ENCODE data around the gene PDE4D.

- no peak for TF ChIP-seq POLR2AphosphoS2 (IDR thresholded peaks at IDR 0.05; ENCODE audit: low read depth, low read length)
- TF ChIP-seq, protein P1, sequence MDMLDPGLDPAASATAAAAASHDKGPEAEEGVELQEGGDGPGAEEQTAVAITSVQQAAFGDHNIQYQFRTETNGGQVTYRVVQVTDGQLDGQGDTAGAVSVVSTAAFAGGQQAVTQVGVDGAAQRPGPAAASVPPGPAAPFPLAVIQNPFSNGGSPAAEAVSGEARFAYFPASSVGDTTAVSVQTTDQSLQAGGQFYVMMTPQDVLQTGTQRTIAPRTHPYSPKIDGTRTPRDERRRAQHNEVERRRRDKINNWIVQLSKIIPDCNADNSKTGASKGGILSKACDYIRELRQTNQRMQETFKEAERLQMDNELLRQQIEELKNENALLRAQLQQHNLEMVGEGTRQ (IDR thresholded peaks at IDR 0.05; ENCODE audit: borderline replicate concordance, low read depth, low read length): no peak
- no peak for TF ChIP-seq CBFB (IDR thresholded peaks at IDR 0.05; ENCODE audit: low read depth)
- TF ChIP-seq REST (IDR thresholded peaks at IDR 0.05; ENCODE audit: low read depth, low read length): no peak
- TF ChIP-seq YY1 (IDR thresholded peaks at IDR 0.05; ENCODE audit: low read depth, low read length): no peak
- TF ChIP-seq POLR2A (IDR thresholded peaks at IDR 0.05; ENCODE audit: low read depth, low read length): no peak
- TF ChIP-seq EZH2 (IDR thresholded peaks at IDR 0.05; ENCODE audit: borderline replicate concordance, control insufficient read depth, low read depth, low read length): no peak
- TF ChIP-seq, protein P2, sequence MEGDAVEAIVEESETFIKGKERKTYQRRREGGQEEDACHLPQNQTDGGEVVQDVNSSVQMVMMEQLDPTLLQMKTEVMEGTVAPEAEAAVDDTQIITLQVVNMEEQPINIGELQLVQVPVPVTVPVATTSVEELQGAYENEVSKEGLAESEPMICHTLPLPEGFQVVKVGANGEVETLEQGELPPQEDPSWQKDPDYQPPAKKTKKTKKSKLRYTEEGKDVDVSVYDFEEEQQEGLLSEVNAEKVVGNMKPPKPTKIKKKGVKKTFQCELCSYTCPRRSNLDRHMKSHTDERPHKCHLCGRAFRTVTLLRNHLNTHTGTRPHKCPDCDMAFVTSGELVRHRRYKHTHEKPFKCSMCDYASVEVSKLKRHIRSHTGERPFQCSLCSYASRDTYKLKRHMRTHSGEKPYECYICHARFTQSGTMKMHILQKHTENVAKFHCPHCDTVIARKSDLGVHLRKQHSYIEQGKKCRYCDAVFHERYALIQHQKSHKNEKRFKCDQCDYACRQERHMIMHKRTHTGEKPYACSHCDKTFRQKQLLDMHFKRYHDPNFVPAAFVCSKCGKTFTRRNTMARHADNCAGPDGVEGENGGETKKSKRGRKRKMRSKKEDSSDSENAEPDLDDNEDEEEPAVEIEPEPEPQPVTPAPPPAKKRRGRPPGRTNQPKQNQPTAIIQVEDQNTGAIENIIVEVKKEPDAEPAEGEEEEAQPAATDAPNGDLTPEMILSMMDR (IDR thresholded peaks at IDR 0.05 in 2 of 3, conservative IDR thresholded peaks at IDR 0.05 in 1 of 3; ENCODE audit: control insufficient read depth in 2 of 3, extremely low read depth in 1 of 3, insufficient read depth in 1 of 3, low read depth in 3 of 3, low read length in 3 of 3): no peak
- TF ChIP-seq ELK1 (IDR thresholded peaks at IDR 0.05; ENCODE audit: low read depth, low read length): no peak
- no peak for TF ChIP-seq SP1 (IDR thresholded peaks at IDR 0.05; ENCODE audit: low read depth, low read length)
- no peak for TF ChIP-seq RAD21 (IDR thresholded peaks at IDR 0.05; ENCODE audit: insufficient read depth, low read depth, low read length)
- TF ChIP-seq ATF2 (IDR thresholded peaks at IDR 0.05; ENCODE audit: low read length): no peak
These were observed 339.0 kb downstream of the PDE4D start for GRCh38 chr5:59554501-59554900.

Data from GM12878 (cell line).